HEK293 (cell line): Measurements from ENCODE around the gene TMEM134.
"Not testable (repeated sequence)": the region's sequence is repeated elsewhere in the genome, so short reads cannot be mapped to it uniquely, and the experiment has no call there.

Source experiments
- CTCF ChIA-PET: fragments of 350-600 bp; formaldehyde crosslinking; extraction: SDS; loops from one replicate; lab custom pipeline; 2021; ENCODE audit warnings: antibody characterized with exemption; lab: Yijun Ruan, JAX
- POLR2A ChIA-PET: fragments of 300-600 bp; formaldehyde crosslinking; extraction: SDS; loops from one replicate; lab custom pipeline; 2020; ENCODE audit warnings: antibody characterized with exemption, inconsistent platforms; lab: Yijun Ruan, JAX
- H3K27ac ChIP-seq: fragments of 200-500 bp; sonication (Bioruptor generic); 2 replicates; pipeline ENCODE4 v1.5.1; 2014; ENCODE audit warnings: low read depth, low read length, control low read depth, inconsistent platforms; ENCODE audit errors: extremely low read depth
- H3K36me3 ChIP-seq, 2 experiments: fragments of 200-500 bp in 1 of 2; sonication (Bioruptor generic) in 1 of 2; 1 replicate in 1 of 2; 2 replicates in 1 of 2; pipeline ENCODE4 v1.5.1; 2014 to 2017; ENCODE audit warnings: inconsistent platforms in 2 of 2, low read length in 2 of 2; ENCODE audit not compliant: control insufficient read depth in 2 of 2, insufficient read depth in 1 of 2
- H3K4me1 ChIP-seq: fragments of 200-500 bp; sonication (Bioruptor generic); 2 replicates; pipeline ENCODE4 v1.5.1; 2014; ENCODE audit warnings: mild to moderate bottlenecking, low read length, inconsistent platforms; ENCODE audit not compliant: control insufficient read depth, insufficient read depth
- H3K4me3 ChIP-seq: 2 replicates; pipeline ENCODE4 v1.5.1; 2011; ENCODE audit warnings: low read depth, mild to moderate bottlenecking, control low read depth, low read length, moderate library complexity
- H3K9me3 ChIP-seq: fragments of 200-500 bp; sonication (Bioruptor generic); 2 replicates; pipeline ENCODE4 v1.5.1; 2014; ENCODE audit warnings: low read depth, low read length, inconsistent platforms; ENCODE audit not compliant: control insufficient read depth, insufficient read depth
- INSM2 ChIP-seq: fragments of 450-650 bp; formaldehyde crosslinking; IDR thresholded peaks from 2 replicates; pipeline ENCODE4 v1.5.1; 2016; ENCODE audit warnings: missing biosample characterization, missing genetic modification characterization
- SP3 ChIP-seq: fragments of 450-650 bp; formaldehyde crosslinking; IDR thresholded peaks from 2 replicates; pipeline ENCODE4 v1.5.1; 2016; ENCODE audit warnings: missing biosample characterization, missing genetic modification characterization
- TCF7L2 ChIP-seq: IDR thresholded peaks from 2 replicates; pipeline ENCODE4 v1.6.1; 2011; ENCODE audit warnings: low read depth, mild to moderate bottlenecking, inconsistent platforms, low read length, moderate library complexity, borderline replicate concordance
- YY1 ChIP-seq: fragments of 450-650 bp; formaldehyde crosslinking; IDR thresholded peaks from 2 replicates; pipeline ENCODE4 v1.5.1; 2018; ENCODE audit warnings: missing biosample characterization, missing genetic modification characterization
- ZBTB49 ChIP-seq: fragments of 450-650 bp; formaldehyde crosslinking; IDR thresholded peaks from 2 replicates; pipeline ENCODE4 v1.5.1; 2016; ENCODE audit warnings: missing biosample characterization, missing genetic modification characterization, low read depth
- ZBTB8A ChIP-seq: fragments of 450-650 bp; formaldehyde crosslinking; IDR thresholded peaks from 2 replicates; pipeline ENCODE4 v1.5.1; 2016; ENCODE audit warnings: missing biosample characterization, missing genetic modification characterization
- ZNF121 ChIP-seq: fragments of 450-650 bp; formaldehyde crosslinking; IDR thresholded peaks from 2 replicates; pipeline ENCODE4 v1.5.1; 2016; ENCODE audit warnings: missing biosample characterization, missing genetic modification characterization
- ZNF16 ChIP-seq: fragments of 450-650 bp; formaldehyde crosslinking; IDR thresholded peaks from 2 replicates; pipeline ENCODE4 v1.5.1; 2016; ENCODE audit warnings: low read depth, missing biosample characterization, missing genetic modification characterization
- ZNF223 ChIP-seq: fragments of 450-650 bp; formaldehyde crosslinking; IDR thresholded peaks from 2 replicates; pipeline ENCODE4 v1.5.1; 2016; ENCODE audit warnings: missing biosample characterization, missing genetic modification characterization
- ZNF266 ChIP-seq: fragments of 450-650 bp; formaldehyde crosslinking; IDR thresholded peaks from 2 replicates; pipeline ENCODE4 v1.5.1; 2016; ENCODE audit warnings: missing biosample characterization, missing genetic modification characterization, low read depth
- ZNF416 ChIP-seq: fragments of 450-650 bp; formaldehyde crosslinking; IDR thresholded peaks from 2 replicates; pipeline ENCODE4 v1.5.1; 2016; ENCODE audit warnings: missing biosample characterization, missing genetic modification characterization
- ZNF423 ChIP-seq: fragments of 450-650 bp; formaldehyde crosslinking; IDR thresholded peaks from 2 replicates; pipeline ENCODE4 v1.5.1; 2016; ENCODE audit warnings: missing biosample characterization, missing genetic modification characterization
- ZNF473 ChIP-seq: fragments of 450-650 bp; formaldehyde crosslinking; IDR thresholded peaks from 2 replicates; pipeline ENCODE4 v1.5.1; 2017; ENCODE audit warnings: missing biosample characterization, missing genetic modification characterization
- ZNF510 ChIP-seq: fragments of 450-650 bp; formaldehyde crosslinking; IDR thresholded peaks from 2 replicates; pipeline ENCODE4 v1.5.1; 2018; ENCODE audit warnings: mild to moderate bottlenecking, missing genetic modification characterization, missing biosample characterization; ENCODE audit not compliant: insufficient replicate concordance
- ZNF513 ChIP-seq: fragments of 450-650 bp; IDR thresholded peaks from 2 replicates; pipeline ENCODE4 v1.5.1; 2018; ENCODE audit warnings: missing biosample characterization, missing genetic modification characterization
- ZNF704 ChIP-seq: fragments of 450-650 bp; formaldehyde crosslinking; IDR thresholded peaks from 2 replicates; pipeline ENCODE4 v1.5.1; 2016; ENCODE audit warnings: missing biosample characterization, missing genetic modification characterization
- ZNF707 ChIP-seq: fragments of 450-650 bp; formaldehyde crosslinking; IDR thresholded peaks from 2 replicates; pipeline ENCODE4 v1.5.1; 2016; ENCODE audit warnings: missing biosample characterization, missing genetic modification characterization

Gene TMEM134

GRCh38 chr11:67516806-67517205, 47.8 kb upstream of the TMEM134 start:
- TF ChIP-seq ZBTB49 (tag by site-specific recombination): no peak
- POLR2A ChIA-PET: no interaction called here
- Histone ChIP-seq H3K27ac (no peak overlapping the region), H3K36me3 (no peaks in the 10 kb centered on the region), H3K4me1 (no peaks in the 10 kb centered on the region), H3K4me3 (no peak overlapping the region), H3K9me3 (no peaks in the 10 kb centered on the region)
- CTCF ChIA-PET: no interaction called here

- Histone ChIP-seq H3K4me1 (no peaks in the 10 kb centered on the region), H3K4me3 (no peak overlapping the region), H3K36me3 (no peaks in the 10 kb centered on the region), H3K9me3 (no peaks in the 10 kb centered on the region), H3K27ac (no peak overlapping the region)
- TF ChIP-seq ZNF707 (tag by site-specific recombination) (no peak), ZNF513 (tag by site-specific recombination) (no peak), ZNF16 (tag by site-specific recombination) (no peak), ZNF266 (tag by site-specific recombination) (no peak), TCF7L2 (no peak), INSM2 (tag by site-specific recombination) (no peak), ZNF423 (no peak), ZNF473 (tag by site-specific recombination) (no peak), ZNF704 (no peak), YY1 (tag by site-specific recombination) (no peak), ZBTB8A (tag by site-specific recombination) (no peak), ZNF416 (no peak), ZNF510 (tag by site-specific recombination) (no peak), ZNF223 (no peak), SP3 (tag by site-specific recombination) (no peak)
- CTCF ChIA-PET: interaction anchor here (0.6 kb wide), 1 partner anchor 709 kb away, joined by 3 read pairs; no protein-coding TSS in a partner anchor
- POLR2A ChIA-PET: no interaction called here
Observed at GRCh38 chr11:67514116-67514515, 45.1 kb upstream of the TMEM134 start.

GRCh38 chr11:67511558-67511957, 42.5 kb upstream of the TMEM134 start:
- CTCF ChIA-PET: not testable (repeated sequence)
- peak; percentile 69 for TF ChIP-seq ZNF121 (tag by site-specific recombination)

More at GRCh38 chr11:67511558-67511957, 42.5 kb upstream of the TMEM134 start:
- H3K36me3 ChIP-seq, H3K9me3 ChIP-seq, H3K4me3 ChIP-seq, POLR2A ChIA-PET, H3K4me1 ChIP-seq, H3K27ac ChIP-seq: not testable (repeated sequence)
